ENCODE measurements around the gene THSD4.
"Not testable (repeated sequence)": the region's sequence is repeated elsewhere in the genome, so short reads cannot be mapped to it uniquely, and the experiment has no call there.

THSD4 gene

DNA sequence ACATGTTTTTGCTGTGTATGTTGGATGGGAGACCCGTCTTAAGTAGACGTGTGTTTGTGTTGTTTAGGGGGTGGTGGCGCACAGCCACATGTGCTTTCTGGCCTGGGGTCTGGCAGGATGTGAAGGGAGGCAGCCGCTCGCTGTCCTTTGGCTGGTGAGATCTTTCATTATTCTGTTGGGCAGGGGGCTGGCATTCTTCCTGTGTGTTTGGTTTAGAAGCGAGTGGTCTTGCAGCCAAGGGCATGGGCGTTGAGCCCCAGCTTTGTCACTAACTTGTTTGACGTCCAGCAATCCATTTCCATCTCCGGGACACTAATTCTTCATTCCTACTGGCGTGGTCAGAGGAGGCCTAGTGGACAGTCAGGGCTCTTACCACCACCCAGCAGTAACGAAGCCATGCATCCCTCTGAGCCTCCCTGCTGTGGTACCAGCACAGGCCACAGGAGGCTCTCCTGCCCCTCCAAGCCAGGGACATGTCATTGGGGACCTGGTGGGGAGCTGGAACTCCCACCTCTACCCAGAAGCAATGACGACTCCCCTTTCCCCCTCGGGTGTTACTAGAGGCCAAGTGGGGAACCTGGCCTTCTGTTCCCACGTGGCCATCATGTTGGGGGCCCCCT lies 10.7 kb downstream of the THSD4 start:
- peak in 1 of 2 experiments; percentile 35 for DNase-seq

- no peak for DNase-seq
Observed at GRCh38 chr15:71127083-71127482, 11.8 kb downstream of the THSD4 start.

GRCh38 chr15:71128159-71128558 lies 12.9 kb downstream of the THSD4 start:
- not testable (repeated sequence) for DNase-seq

GRCh38 chr15:71128939-71129562 lies 13.8 kb downstream of the THSD4 start:
- DNase-seq, result no peak

GRCh38 chr15:71129669-71130068 lies 14.4 kb downstream of the THSD4 start:
- DNase-seq, result no peak

DNA sequence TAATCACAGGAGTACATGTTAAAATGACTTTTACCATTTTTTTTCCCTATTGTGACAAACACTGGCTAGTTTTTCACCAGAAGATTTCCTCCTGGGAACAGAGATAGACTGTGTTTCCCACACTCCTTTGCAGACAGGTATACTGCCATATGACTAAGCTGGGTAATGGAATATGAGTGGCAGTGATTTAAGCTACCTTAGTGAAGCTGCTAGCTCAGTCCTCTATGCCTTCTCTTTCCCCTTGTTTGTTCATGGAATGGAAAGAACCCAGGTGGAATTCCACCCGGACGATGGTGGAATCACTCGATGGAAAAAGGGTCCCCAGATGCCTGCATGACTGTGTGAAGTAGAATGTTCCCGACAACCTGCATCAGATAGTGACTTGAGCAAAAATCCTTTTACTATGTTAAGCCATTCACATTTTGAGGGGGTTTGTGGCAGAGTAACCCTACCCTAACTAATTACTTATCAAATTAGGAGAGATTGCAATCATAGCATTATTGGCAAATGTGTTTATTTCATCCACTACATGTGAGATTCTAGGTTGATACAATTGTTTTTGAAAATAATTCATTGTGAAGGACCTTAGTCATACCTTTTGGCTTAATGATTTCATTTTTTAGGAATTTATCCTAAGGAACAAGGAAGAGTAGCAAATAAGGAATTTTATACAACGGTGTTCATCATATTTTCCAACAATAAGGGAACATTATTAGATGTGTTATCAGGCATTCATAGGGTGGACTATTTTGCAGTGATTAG lies 16.5 kb downstream of the THSD4 start:
- no peak for DNase-seq

GRCh38 chr15:71133747-71134472 lies 18.6 kb downstream of the THSD4 start:
- DNase-seq, result no peak

GRCh38 chr15:71136159-71136783 lies 21.0 kb downstream of the THSD4 start:
- no peak for DNase-seq

DNA sequence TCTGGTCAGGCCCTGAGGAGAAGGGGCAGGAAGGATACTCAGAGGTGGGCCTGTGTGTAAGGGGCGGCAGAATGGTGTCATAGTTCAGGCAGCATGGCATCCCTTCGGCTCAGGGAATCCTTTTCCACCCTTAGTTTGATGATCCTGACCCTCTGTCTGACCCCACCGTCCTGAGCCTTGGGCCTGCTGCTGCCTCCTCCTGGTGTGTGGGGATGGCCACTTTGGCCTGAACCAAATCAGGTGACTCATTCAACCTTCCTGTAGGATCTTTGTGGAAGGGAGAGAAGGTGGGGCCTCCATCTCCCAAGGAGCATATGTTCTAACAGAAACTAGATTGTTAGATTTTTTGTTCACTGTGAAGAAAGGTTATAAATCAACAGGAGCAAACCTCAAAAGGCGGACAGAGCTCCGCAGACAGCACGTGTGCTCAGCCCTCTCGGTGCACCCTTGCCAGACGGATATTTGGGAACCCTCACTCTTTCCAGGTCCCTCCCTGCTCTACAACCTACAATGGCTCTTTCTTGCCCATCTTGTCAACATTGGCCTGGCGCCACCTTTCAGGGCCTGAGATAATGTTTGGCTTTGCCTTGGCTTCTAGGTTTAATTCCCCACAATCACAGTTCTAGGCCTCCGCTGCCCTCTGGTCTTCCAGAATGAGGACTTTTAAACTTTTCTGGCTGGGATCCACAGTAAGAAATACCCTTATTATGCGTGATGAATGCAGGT lies 21.7 kb downstream of the THSD4 start:
- DNase-seq, result no peak

- no peak for DNase-seq
Observed at GRCh38 chr15:71138473-71138872, 23.2 kb downstream of the THSD4 start.

DNA sequence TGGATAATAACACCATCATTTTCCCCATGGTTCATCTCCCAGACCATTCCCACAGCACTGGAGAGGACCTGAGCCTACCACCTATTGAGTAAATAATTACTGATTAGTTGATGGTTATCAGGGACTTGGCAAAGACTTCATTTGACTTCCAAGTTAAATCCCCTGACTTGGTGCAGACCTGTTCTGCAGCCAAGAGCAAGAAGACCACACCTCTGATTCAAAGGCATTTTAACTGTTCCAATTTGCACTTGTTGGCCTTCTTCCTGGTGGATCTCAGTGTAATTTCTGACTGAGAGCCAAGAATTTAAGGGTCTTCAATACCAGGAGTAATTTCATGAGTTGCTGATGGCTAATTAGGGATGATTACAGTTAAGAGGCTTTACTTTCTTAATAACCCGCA lies 24.0 kb downstream of the THSD4 start:
- no peak for DNase-seq

DNA sequence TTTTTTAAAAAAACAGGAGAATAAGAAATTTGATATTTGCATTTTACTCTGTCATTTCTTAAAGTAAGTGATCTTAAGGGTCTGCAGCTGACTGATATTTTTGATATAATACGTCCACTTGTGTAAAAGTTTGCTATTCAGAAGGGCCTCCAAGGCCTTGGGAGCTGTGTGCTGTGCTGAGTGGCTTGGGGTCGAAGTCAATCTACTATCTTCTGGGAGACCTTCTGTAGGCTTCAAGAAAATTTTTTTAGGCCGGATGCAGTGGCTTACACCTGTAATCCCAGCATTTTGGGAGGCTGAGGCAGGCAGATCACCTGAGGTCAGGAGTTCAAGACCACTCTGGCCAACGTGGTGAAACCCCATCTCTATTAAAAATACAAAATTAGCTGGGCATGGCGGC lies 26.3 kb downstream of the THSD4 start:
- no peak for DNase-seq

GRCh38 chr15:71142780-71143179 lies 27.5 kb downstream of the THSD4 start:
- no peak for DNase-seq

DNA sequence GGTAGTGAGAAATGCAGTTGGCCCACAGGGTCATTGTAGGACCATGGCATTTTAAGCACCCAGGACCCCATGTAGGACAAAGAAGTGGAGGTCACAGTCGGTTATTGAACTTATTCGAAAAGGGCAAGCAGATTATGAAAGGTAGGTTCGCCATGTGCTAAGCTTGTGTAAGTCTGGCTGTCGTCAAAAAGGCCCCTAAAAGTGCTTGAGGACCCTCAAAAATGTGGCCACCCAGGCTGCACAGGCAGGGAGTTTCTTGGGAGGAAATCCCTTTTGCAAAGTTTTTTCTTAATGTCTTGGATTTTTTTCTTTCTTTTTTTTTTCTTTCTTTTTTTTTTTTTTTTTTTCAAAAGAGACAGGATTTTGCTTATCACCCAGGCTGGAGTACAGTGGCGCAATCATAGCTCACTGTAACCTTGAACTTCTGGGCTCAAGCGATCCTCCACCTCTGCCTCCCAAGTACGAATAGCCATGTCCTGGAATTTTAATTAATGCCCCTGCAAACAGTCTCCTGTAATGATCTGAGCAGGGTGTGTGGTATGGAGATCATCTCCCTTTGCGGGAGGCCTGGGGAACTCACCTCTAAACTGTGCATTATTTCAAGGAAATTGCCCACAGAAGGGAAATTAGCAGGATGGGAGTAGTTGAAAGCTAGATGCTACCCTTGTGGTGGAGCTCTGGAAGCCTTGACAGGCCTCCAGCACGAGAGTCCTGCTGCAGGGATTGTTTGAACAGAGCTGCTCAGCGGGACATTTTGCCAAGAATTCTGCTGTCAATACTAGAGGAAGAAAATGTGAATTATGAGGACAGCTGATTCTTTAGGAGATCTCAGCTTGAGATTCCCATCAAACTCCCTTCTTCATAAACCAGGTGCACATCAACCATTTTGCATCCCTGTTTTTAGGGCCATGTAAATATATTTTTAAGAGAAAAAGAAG lies 28.4 kb downstream of the THSD4 start:
- no peak for DNase-seq

DNA sequence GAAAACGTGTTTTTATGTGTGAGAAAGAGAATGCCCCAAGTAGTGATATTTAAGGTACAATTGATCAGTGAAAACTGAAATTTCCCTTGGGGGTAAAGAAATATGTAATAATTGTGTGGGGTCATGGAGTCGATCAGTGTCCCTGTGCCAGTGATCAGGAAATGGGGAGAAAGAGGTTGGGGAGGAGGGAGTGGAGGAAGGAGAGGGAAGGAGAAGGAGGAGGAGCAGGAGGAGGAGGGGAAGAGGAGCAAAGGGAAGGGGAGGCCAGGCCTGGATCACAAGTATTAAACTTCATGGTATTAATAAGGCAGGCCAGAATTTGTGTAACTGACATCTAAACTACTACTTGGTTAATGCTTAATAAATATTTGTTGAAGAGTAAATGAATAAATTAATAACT lies 30.4 kb downstream of the THSD4 start:
- DNase-seq, result no peak

DNA sequence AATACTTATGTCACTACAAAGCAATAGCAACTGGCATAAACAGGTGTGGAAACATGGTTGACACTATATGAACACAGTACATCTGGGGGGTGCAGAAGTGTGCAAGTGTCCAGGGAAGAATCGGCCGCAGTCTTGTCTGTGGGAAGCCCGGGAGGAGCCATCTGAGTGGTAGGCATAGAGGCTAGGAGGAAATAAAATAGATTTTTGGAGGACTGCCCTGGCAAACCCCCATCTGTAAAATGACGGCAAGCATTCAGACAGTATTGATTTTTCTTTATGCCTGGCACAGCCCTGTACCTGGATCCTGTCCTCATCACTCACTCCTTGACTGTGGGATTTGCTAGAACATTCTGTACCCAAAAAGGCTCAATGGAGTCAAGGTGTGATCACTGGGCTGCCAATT lies 31.3 kb downstream of the THSD4 start:
- DNase-seq, result no peak

- DNase-seq, result no peak
Observed at GRCh38 chr15:71148048-71148447, 32.8 kb downstream of the THSD4 start.

GRCh38 chr15:71149646-71150557 lies 34.6 kb downstream of the THSD4 start:
- DNase-seq, result no peak

GRCh38 chr15:71151081-71151480 lies 35.8 kb downstream of the THSD4 start:
- DNase-seq, result no peak

- DNase-seq, result no peak
Observed at GRCh38 chr15:71152542-71152941, 37.3 kb downstream of the THSD4 start.

Data from SHP77 (cell line).